NCI-H2196 (cell line): ENCODE data around the gene TOM1L2.
A peak's percentile ranks its signal among the peaks of the same experiment; 100 is the strongest.
"Not testable (repeated sequence)": the region's sequence is repeated elsewhere in the genome, so short reads cannot be mapped to it uniquely, and the experiment has no call there.

Experiments used
- DNase-seq: peaks from one replicate; lab custom pipeline; 2025; ENCODE audit not compliant: unreplicated experiment; lab: John Stamatoyannopoulos, UW

The TOM1L2 gene

GRCh38 chr17:17944242-17944641 lies 28.0 kb downstream of the TOM1L2 start:
- DNase-seq, result no peak

- no peak for DNase-seq
Observed at GRCh38 chr17:17943281-17943984, 28.8 kb downstream of the TOM1L2 start.

- no peak for DNase-seq
Observed at GRCh38 chr17:17942846-17943245, 29.4 kb downstream of the TOM1L2 start.

- no peak for DNase-seq
Observed at GRCh38 chr17:17941015-17941414, 31.2 kb downstream of the TOM1L2 start.

- DNase-seq, result peak; percentile 10
Observed at GRCh38 chr17:17940441-17940911, 31.7 kb downstream of the TOM1L2 start.

- DNase-seq, result not testable (repeated sequence)
Observed at GRCh38 chr17:17939941-17940340, 32.3 kb downstream of the TOM1L2 start.

- DNase-seq, result no peak
Observed at GRCh38 chr17:17938388-17939107, 33.7 kb downstream of the TOM1L2 start.

GRCh38 chr17:17937958-17938357 lies 34.2 kb downstream of the TOM1L2 start:
- no peak for DNase-seq

GRCh38 chr17:17937201-17937853 lies 34.9 kb downstream of the TOM1L2 start:
- no peak for DNase-seq

GRCh38 chr17:17935321-17936271 lies 36.6 kb downstream of the TOM1L2 start:
- no peak for DNase-seq

- DNase-seq, result no peak
Observed at GRCh38 chr17:17934806-17935205, 37.4 kb downstream of the TOM1L2 start.

GRCh38 chr17:17934214-17934613 lies 38.0 kb downstream of the TOM1L2 start:
- no peak for DNase-seq

- no peak for DNase-seq
Observed at GRCh38 chr17:17933775-17934174, 38.4 kb downstream of the TOM1L2 start.

GRCh38 chr17:17931159-17931558 lies 41.0 kb downstream of the TOM1L2 start:
- DNase-seq, result no peak

GRCh38 chr17:17930674-17931073 lies 41.5 kb downstream of the TOM1L2 start:
- DNase-seq, result no peak

GRCh38 chr17:17929655-17930380 lies 42.4 kb downstream of the TOM1L2 start:
- no peak for DNase-seq

- DNase-seq, result no peak
Observed at GRCh38 chr17:17928398-17929287, 43.6 kb downstream of the TOM1L2 start.

GRCh38 chr17:17926840-17927449 lies 45.3 kb downstream of the TOM1L2 start:
- no peak for DNase-seq

- DNase-seq, result no peak
Observed at GRCh38 chr17:17926036-17926435, 46.2 kb downstream of the TOM1L2 start.
